NCI-H1092 treated with DMSO at 0.1 percent for 48 hours (cell line): Measurements from ENCODE around the gene NCOA6.
"Not testable (repeated sequence)": the region's sequence is repeated elsewhere in the genome, so short reads cannot be mapped to it uniquely, and the experiment has no call there.

Experiments used
- DNase-seq: peaks from one replicate; lab custom pipeline; 2025; lab: John Stamatoyannopoulos, UW

NCOA6 gene

GRCh38 chr20:34719242-34720017 lies 106.0 kb downstream of the NCOA6 start:
- DNase-seq = not testable (repeated sequence)

- DNase-seq = no peak
These were observed 108.0 kb downstream of the NCOA6 start for GRCh38 chr20:34717230-34718095.

GRCh38 chr20:34716921-34717229 lies 108.6 kb downstream of the NCOA6 start:
- DNase-seq = no peak

GRCh38 chr20:34715384-34715783 lies 110.1 kb downstream of the NCOA6 start:
- no peak for DNase-seq

- DNase-seq = not testable (repeated sequence)
These were observed 111.4 kb downstream of the NCOA6 start for GRCh38 chr20:34713944-34714515.

- DNase-seq = no peak
These were observed 112.1 kb downstream of the NCOA6 start for GRCh38 chr20:34713194-34713943.

GRCh38 chr20:34712525-34713192 lies 112.8 kb downstream of the NCOA6 start:
- DNase-seq = no peak

GRCh38 chr20:34711813-34712430 lies 113.5 kb downstream of the NCOA6 start:
- DNase-seq = no peak

GRCh38 chr20:34710861-34711574 lies 114.4 kb downstream of the NCOA6 start:
- no peak for DNase-seq

- DNase-seq = no peak
These were observed 114.9 kb downstream of the NCOA6 start for GRCh38 chr20:34710568-34710839.

GRCh38 chr20:34709831-34710567 lies 115.5 kb downstream of the NCOA6 start:
- DNase-seq = peak; percentile 80

GRCh38 chr20:34709044-34709830 lies 116.2 kb downstream of the NCOA6 start:
- peak; percentile 80 for DNase-seq

- peak; percentile 56 for DNase-seq
These were observed 116.8 kb downstream of the NCOA6 start for GRCh38 chr20:34708621-34709043.

GRCh38 chr20:34706912-34707784 lies 118.3 kb downstream of the NCOA6 start:
- DNase-seq = no peak

GRCh38 chr20:34706302-34706875 lies 119.1 kb downstream of the NCOA6 start:
- no peak for DNase-seq

- DNase-seq = no peak
These were observed 119.8 kb downstream of the NCOA6 start for GRCh38 chr20:34705397-34706301.

GRCh38 chr20:34705008-34705396 lies 120.4 kb downstream of the NCOA6 start:
- no peak for DNase-seq
